ENCODE data around the gene AP1G1. TPM values are rescaled to one million over a fixed set of nuclear protein-coding genes. Genes with fewer than 3 reads are reported as not detected.

The AP1G1 gene
- total RNA-seq, 1 donor = 104 TPM

DNA sequence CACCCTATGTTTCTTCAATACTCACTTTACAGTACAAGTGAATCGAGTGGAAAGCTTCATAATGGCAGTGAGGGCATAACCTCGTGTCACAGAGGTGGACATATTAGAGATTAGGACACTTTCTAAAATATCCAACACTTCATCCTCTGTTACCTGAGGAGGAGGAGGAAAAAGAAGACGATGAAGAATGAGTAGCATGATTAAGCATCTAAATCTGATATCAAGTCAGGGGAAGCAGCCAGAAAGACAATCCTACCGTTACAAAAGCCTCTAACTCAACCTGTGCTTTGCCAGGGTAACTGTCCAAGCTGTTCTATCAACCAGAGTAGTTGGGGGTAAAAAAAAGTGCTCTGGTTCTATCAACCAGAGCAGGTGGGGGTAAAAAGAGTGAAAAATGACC lies 60.4 kb downstream of the AP1G1 start:
- TF ChIP-seq, protein P1, sequence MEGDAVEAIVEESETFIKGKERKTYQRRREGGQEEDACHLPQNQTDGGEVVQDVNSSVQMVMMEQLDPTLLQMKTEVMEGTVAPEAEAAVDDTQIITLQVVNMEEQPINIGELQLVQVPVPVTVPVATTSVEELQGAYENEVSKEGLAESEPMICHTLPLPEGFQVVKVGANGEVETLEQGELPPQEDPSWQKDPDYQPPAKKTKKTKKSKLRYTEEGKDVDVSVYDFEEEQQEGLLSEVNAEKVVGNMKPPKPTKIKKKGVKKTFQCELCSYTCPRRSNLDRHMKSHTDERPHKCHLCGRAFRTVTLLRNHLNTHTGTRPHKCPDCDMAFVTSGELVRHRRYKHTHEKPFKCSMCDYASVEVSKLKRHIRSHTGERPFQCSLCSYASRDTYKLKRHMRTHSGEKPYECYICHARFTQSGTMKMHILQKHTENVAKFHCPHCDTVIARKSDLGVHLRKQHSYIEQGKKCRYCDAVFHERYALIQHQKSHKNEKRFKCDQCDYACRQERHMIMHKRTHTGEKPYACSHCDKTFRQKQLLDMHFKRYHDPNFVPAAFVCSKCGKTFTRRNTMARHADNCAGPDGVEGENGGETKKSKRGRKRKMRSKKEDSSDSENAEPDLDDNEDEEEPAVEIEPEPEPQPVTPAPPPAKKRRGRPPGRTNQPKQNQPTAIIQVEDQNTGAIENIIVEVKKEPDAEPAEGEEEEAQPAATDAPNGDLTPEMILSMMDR (IDR thresholded peaks at IDR 0.05; ENCODE audit: extremely low read depth, low read depth, low read length) = no peak
- H3K4me1 ChIP-seq (ENCODE audit: insufficient read depth, low read length) = no peaks in the 10 kb centered on the region
- no peak overlapping the region for H2AFZ ChIP-seq (ENCODE audit: low read length)
- H3K79me2 ChIP-seq (ENCODE audit: insufficient read depth, low read length) = peaks cover 2% of the 10 kb centered on the region
- no peak overlapping the region for H3K4me3 ChIP-seq (ENCODE audit: insufficient read depth, low read length)
- DNase-seq (ENCODE audit: insufficient read length, low spot score, missing footprints) = no peak
- H4K20me1 ChIP-seq (ENCODE audit: insufficient read depth, low read length) = peaks cover 3% of the 10 kb centered on the region
- H3K27ac ChIP-seq (ENCODE audit: low read depth, low read length) = no peak overlapping the region
- no peaks in the 10 kb centered on the region for H3K9me3 ChIP-seq (ENCODE audit: low read depth, low read length)
- no peak overlapping the region for H3K4me2 ChIP-seq (ENCODE audit: insufficient read depth, low read length)
- no peaks in the 10 kb centered on the region for H3K27me3 ChIP-seq (ENCODE audit: insufficient read depth, low read length)
- H3K36me3 ChIP-seq (ENCODE audit: insufficient read depth, low read length) = peaks cover 58% of the 10 kb centered on the region

DNA sequence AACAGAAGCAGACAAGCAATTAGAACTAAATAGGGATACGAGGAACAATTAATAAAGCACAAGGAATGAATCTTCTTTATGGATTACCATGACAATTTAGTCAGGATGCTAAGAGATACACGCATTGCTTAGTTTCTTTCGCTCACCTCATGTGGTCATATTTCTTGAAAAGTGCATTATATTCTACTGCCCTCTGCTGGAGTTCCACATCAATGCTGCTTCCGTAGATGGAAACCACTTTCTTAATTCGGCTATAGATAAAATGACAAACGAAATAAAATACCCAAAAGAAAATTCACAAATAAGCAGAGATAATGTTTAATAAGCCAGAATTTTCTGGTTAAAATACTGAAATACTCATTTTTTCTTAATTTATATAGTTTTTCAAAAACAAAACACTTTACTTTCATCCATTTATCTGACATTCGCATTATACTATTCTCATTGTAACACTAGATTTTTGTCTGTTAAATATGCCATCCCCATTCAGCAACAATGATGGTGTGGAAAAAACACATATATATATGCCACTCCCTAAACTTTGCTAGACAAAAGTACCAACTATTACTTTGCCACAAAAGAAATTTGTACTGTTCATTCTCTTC lies 62.1 kb downstream of the AP1G1 start:
- no peak for DNase-seq (ENCODE audit: insufficient read length, low spot score, missing footprints)
- Histone ChIP-seq H3K27me3 (ENCODE audit: insufficient read depth, low read length) (no peaks in the 10 kb centered on the region), H3K36me3 (ENCODE audit: insufficient read depth, low read length) (peaks cover 57% of the 10 kb centered on the region), H3K9me3 (ENCODE audit: low read depth, low read length) (no peaks in the 10 kb centered on the region), H3K4me1 (ENCODE audit: insufficient read depth, low read length) (no peaks in the 10 kb centered on the region), H3K4me2 (ENCODE audit: insufficient read depth, low read length) (no peak overlapping the region), H2AFZ (ENCODE audit: low read length) (no peak overlapping the region), H3K4me3 (ENCODE audit: insufficient read depth, low read length) (no peak overlapping the region), H3K27ac (ENCODE audit: low read depth, low read length) (no peak overlapping the region), H3K79me2 (ENCODE audit: insufficient read depth, low read length) (no peaks in the 10 kb centered on the region), H4K20me1 (ENCODE audit: insufficient read depth, low read length) (peaks cover 3% of the 10 kb centered on the region)
- TF ChIP-seq, protein P1 (IDR thresholded peaks at IDR 0.05; ENCODE audit: extremely low read depth, low read depth, low read length) = peak; percentile 81

DNA sequence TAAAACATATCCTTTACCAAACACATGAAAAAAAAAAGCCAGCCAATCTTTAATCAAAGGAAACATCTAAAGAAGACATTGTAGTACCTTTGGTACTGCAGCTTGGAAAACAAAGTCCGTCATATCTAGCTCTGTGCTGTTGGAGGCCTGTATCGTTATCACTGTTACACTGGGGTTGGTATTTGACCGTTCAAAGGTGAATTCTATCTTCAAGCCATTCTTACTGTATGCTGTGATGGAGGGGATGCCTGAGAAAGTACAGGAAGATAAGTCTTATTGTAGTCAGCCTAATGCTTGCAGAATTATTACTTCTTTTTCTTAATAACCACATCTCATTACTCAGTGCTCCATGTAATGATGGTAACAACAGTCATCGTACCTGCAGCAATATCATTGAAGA lies 69.8 kb downstream of the AP1G1 start:
- H3K4me2 ChIP-seq (ENCODE audit: insufficient read depth, low read length) = no peak overlapping the region
- H3K36me3 ChIP-seq (ENCODE audit: insufficient read depth, low read length) = peaks cover 61% of the 10 kb centered on the region
- no peak overlapping the region for H3K27ac ChIP-seq (ENCODE audit: low read depth, low read length)
- no peaks in the 10 kb centered on the region for H3K27me3 ChIP-seq (ENCODE audit: insufficient read depth, low read length)
- TF ChIP-seq, protein P1 (IDR thresholded peaks at IDR 0.05; ENCODE audit: extremely low read depth, low read depth, low read length) = no peak
- H3K79me2 ChIP-seq (ENCODE audit: insufficient read depth, low read length) = no peaks in the 10 kb centered on the region
- H3K9me3 ChIP-seq (ENCODE audit: low read depth, low read length) = no peaks in the 10 kb centered on the region
- H3K4me3 ChIP-seq (ENCODE audit: insufficient read depth, low read length) = no peak overlapping the region
- H4K20me1 ChIP-seq (ENCODE audit: insufficient read depth, low read length) = peaks cover 2% of the 10 kb centered on the region
- H2AFZ ChIP-seq (ENCODE audit: low read length) = no peak overlapping the region
- no peaks in the 10 kb centered on the region for H3K4me1 ChIP-seq (ENCODE audit: insufficient read depth, low read length)
- DNase-seq (ENCODE audit: insufficient read length, low spot score, missing footprints) = no peak

DNA sequence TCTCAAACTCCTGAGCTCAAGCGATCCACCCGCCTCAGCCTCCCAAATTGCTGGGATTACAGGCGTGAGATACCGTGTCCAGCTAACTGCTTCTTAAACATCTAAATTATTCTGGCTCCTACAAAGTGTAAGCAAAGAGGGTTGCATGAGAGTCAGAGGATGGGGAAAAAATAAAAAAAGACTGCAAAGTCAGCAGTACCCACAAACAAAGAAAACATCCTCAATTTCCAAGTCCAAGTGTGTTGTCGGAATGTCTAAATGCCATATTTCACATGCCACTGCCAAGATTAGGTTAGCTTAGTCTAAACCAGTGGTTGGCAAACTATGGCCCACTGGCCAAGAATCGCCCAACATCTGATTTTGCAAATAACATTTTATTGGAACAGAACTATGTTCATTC lies 71.1 kb downstream of the AP1G1 start:
- Histone ChIP-seq H3K9me3 (ENCODE audit: low read depth, low read length) (no peaks in the 10 kb centered on the region), H3K4me3 (ENCODE audit: insufficient read depth, low read length) (no peak overlapping the region), H3K27me3 (ENCODE audit: insufficient read depth, low read length) (no peaks in the 10 kb centered on the region), H3K4me1 (ENCODE audit: insufficient read depth, low read length) (no peaks in the 10 kb centered on the region), H3K79me2 (ENCODE audit: insufficient read depth, low read length) (no peaks in the 10 kb centered on the region), H2AFZ (ENCODE audit: low read length) (no peak overlapping the region), H4K20me1 (ENCODE audit: insufficient read depth, low read length) (peaks cover 2% of the 10 kb centered on the region), H3K27ac (ENCODE audit: low read depth, low read length) (no peak overlapping the region), H3K4me2 (ENCODE audit: insufficient read depth, low read length) (no peak overlapping the region), H3K36me3 (ENCODE audit: insufficient read depth, low read length) (peaks cover 70% of the 10 kb centered on the region)
- TF ChIP-seq, protein P1 (IDR thresholded peaks at IDR 0.05; ENCODE audit: extremely low read depth, low read depth, low read length) = no peak
- no peak for DNase-seq (ENCODE audit: insufficient read length, low spot score, missing footprints)

All from osteoblast (primary cell).